ENCODE measurements around the gene DCAF4. TPM values are rescaled to one million over a fixed set of nuclear protein-coding genes. Genes with fewer than 3 reads are reported as not detected.
"Not testable (repeated sequence)": the region's sequence is repeated elsewhere in the genome, so short reads cannot be mapped to it uniquely, and the experiment has no call there.

The DCAF4 gene
- total RNA-seq, 1 experiment from 2014 or later, result 24.8 TPM

DNA sequence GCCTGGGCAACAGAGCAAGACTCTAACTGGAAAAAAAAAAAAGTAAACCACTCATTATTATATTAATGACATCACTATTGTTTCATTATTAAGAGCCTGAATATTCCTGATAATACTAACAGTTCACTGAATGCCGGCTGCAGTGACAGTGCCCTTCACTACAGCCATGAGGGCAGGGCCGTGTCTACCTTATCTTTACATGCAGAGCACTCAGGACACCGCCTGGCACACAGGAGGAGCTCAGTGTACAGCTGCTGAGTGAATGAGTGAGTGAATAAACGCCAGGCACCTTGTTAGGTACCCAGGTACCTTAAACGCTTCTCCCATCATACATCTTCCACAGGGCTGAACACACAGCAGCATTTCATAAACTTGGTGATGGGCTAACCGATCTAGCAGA is 77.4 kb downstream of the DCAF4 start:
- DNase-seq (ENCODE audit: low spot score), result no peak
- in situ Hi-C loops (cut with HindIII; ENCODE audit: low sequenced_read_pairs), result no loop called here

DNA sequence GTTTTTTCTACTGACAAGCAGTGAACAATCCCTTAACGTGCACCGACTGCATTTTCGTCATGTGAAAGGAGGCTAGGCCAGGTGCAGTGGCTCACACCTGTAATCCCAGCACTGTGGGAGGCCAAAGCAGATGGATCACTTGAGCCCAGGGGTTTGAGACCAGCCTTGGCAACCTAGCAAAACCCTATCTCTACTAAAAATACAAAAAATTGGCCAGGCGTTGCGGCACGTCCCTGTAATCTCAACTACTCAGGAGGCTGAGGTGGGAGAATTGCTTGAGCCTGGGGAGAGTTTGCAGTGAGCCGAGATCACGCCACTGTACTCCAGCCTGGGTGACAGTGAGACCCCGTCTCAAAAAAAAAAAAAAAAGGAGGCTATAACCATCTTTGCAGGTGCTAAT is 78.4 kb downstream of the DCAF4 start:
- DNase-seq (ENCODE audit: low spot score); in situ Hi-C loops (cut with HindIII; ENCODE audit: low sequenced_read_pairs): not testable (repeated sequence)

DNA sequence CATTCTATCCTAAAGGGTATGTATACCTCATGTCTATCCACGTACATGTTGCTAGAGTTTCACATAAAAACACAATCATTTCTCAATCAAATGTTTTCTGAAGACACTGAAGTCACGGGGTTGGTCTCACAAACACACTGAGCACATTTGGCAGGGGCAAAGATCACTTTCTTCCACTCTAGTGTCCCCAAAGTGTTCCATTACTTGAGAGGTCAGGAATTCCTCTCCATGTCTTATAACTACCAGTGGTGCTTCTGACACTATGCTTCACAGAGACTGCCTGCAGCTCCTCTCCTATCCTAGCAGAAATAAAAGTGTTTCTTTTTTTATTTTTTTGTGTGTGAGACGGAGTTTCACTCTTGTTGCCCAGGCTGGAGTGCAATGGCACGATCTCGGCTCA is 81.6 kb downstream of the DCAF4 start:
- in situ Hi-C loops (cut with HindIII; ENCODE audit: low sequenced_read_pairs), result no loop called here
- no peak for DNase-seq (ENCODE audit: low spot score)

DNA sequence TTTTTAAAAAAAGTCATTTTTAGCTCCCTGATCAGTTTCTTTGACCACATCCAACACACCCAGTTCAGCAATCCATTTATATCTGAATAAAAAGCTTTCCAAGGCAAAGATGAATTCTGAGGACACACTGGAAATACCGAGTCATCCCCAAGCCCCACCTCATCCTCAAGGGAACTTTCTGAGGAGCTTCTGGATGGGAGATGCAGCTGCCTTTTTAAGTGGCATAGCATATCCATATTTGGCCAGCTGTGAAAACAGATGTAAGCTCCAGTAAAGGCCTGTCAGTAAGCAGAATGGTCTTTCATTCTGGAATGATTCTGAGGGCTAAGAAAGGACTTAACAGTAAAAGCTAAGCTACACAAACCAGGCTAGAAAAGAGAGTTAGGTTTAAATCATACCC is 82.2 kb downstream of the DCAF4 start:
- in situ Hi-C loops (cut with HindIII; ENCODE audit: low sequenced_read_pairs), result no loop called here
- DNase-seq (ENCODE audit: low spot score), result no peak

Other genes starting within 250 kb of the DCAF4 start
- gene DPF3, start 32.4 kb upstream of the DCAF4 start, total RNA-seq (2014; rRNA removed; shearing (Covaris generic)), result not detected in 2 replicates
- 8.4 and 13.1 TPM in 2 replicates for gene ZFYVE1, start 100.6 kb downstream of the DCAF4 start, total RNA-seq (2014; rRNA removed; shearing (Covaris generic))
- 9.9 and 12.3 TPM in 2 replicates for gene RBM25, start 132.1 kb downstream of the DCAF4 start, total RNA-seq (2014; rRNA removed; shearing (Covaris generic))
- 23.5 and 38.7 TPM in 2 replicates for gene PSEN1, start 210.0 kb downstream of the DCAF4 start, total RNA-seq (2014; rRNA removed; shearing (Covaris generic))

Data from G401 (cell line).